GM18520 (cell line): ENCODE results near the gene HSPB9.

Experiments
- ATAC-seq: cut with Tn5 transposase; IDR thresholded peaks from one replicate; pipeline ENCODE4 v1.9.1; 2021; ENCODE audit not compliant: unreplicated experiment

HSPB9 gene, protein sequence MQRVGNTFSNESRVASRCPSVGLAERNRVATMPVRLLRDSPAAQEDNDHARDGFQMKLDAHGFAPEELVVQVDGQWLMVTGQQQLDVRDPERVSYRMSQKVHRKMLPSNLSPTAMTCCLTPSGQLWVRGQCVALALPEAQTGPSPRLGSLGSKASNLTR

DNA sequence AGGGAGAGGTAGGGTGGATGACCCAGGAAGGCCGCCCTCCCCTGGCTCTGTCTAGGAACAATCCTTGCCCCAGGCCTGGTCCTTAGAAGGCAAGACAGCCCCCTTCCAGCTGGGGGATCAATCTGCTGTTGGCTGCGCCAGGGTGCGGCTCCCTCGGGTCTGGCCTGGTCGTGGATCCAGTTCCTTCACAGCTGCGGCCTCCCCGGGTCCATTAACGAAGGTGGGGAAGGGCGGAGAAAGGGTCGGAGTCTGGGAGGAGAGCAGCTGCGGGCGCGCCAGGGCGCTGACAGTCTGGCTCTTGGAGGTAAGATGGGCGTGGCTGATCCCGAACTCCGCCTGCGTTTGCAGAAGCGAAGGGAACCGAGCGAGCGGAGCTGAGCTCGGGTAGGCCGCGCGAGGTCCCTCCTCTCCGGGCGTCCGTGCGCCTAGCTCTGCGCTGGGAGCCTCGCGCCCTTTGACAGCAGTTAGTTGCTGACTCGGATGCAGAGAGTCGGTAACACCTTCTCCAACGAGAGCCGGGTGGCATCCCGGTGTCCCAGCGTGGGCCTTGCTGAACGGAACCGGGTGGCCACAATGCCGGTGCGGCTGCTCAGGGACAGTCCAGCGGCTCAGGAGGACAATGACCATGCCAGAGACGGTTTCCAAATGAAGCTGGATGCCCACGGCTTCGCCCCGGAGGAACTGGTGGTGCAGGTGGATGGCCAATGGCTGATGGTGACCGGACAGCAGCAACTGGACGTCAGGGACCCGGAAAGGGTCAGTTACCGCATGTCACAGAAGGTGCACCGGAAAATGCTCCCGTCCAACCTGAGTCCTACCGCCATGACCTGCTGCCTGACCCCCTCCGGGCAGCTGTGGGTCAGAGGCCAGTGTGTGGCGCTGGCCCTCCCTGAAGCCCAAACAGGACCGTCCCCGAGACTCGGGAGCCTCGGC lies at the start of gene HSPB9:
HSPB9 (plus strand) TSS at position 434 of the 933 bp plus-strand sequence; CDS start at position 481, 47 bp downstream.
- no peak for ATAC-seq

GRCh38 chr17:42075789-42076188 lies 46.8 kb upstream of the HSPB9 start:
- ATAC-seq: no peak

DNA sequence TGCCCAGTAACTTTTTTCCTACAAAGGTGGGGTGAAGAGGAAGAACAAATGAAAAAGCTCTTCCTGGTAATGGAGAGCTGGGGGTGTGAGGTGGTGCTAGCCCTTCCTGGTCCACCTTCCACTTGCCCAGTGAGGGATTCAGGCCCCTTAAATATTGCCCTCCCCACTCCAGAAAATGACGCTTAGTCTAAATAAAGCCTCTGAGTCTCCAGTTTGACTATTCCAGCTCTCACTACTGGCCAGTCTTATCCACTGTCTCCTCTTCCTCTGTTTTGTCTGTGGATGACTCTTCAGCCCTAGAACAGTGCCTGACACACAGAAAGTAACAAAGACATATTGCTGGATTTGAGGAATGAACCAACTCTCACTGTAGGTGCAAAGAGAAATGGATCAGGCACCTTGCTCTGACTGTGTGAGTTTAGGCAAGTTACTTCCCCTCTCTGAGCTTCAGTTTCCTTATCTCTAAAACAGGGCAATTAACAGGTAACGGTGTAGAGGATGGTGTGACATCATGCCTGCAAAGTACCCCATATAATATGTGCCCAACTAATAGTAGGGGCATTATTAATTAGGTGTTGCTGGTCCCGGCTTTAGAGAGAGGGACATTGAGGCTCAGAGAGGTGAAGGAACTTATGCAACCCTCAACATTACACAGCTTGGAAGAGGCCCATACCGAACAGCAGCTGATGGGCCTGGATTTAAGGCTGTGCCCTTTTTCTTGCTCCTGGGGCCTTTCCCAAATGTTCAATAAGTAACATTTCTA lies 45.6 kb upstream of the HSPB9 start:
- no peak for ATAC-seq

DNA sequence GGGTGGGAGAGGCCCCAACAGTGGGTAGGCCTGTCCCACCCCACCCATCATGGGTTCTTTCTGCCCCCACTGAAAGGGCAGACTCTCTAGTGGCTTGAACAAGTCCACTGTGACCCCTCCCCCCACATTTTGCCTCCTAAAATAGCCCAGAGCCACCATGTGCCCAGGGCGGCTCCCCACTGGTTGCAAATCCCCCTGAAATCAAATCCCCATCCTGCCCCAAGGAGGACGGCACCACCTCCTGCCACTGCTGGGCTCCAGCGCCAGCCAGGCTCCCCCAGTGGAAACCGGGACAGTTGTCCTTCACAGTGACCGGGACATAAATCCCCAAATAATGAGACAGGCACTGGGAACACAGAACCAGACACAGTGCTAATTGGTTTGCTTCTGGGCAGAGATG lies 44.8 kb upstream of the HSPB9 start:
- no peak for ATAC-seq

DNA sequence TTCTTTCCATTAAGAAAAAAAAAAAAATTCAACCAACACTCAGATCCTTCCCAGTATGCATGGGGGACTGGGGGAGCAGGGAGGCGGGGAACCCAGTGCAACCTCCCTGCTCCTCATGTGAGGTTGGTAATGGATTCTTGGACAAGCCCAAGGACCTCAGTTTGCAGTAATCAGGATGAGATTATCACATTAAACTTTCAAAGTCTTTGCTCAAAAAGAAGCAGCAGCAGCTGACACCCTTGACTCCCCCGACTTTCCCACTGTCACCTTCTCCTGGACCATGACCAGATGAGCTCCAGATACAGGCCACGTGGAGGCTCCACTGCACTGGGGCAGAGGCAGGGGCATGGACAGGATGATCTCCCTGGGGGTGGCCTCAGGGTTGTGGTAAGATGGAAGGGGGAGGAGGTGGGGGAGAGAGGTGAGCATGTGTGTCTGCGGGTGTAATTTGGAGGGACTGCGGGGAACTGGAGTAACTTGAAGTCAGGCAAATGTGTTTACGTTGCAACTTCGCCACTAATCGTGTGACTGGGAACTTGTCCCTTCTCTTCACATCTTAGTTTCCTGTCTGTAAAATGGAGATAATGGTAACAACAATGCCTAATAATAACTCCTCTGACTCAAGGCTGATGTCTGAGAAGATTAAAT lies 44.1 kb upstream of the HSPB9 start:
- no peak for ATAC-seq

GRCh38 chr17:42079541-42079940 lies 43.1 kb upstream of the HSPB9 start:
- ATAC-seq: no peak

DNA sequence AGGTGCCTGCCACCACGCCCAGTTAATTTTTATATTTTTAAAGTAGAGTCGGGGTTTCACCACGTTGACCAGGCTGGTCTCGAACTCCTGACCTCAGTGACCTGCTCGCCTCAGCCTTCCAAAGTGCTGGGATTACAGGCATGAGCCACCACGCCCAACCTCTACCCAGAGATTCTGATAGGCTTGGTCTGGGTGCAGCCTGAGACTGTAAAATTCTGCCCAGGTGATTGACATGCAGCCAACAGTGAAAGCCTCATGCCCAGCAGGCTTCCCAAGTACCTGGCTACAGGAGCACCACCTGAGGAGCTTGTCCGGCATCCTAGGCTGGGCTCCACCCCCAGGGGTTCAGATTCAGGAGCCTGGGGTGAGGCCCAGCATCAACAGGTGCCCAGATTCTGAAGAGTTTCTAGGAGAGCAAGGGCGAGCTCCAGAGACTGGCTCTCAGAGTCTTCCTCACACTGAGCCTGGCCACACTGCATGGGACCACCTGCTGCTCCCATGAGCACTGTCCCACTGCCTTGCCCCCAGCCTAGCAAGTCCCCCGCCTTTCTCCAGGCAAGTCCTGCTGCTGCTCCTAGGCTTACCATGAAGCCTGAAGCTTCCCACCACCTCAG lies 41.0 kb upstream of the HSPB9 start:
- ATAC-seq: no peak

GRCh38 chr17:42087042-42087701 lies 35.4 kb upstream of the HSPB9 start:
- ATAC-seq: no peak

GRCh38 chr17:42087736-42088705 lies 34.6 kb upstream of the HSPB9 start:
- no peak for ATAC-seq

DNA sequence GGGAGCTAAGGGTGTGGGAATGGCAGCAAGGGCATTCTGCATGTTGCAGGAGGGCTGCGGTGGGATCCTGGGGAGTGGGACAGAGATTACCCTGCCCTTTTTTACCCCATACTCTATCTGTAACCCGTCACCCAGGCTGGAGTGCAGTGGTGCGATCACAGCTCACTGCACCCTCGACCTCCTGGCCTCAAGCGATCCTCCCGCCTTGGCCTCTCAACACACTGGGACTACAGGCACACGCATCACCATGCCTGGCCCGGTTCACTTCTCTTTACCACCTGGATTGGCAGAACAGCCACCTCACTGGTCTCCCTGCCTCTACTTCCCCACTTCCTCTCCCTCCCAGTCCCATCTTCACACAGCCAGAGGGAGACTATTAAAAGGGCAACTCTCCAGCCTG lies 33.9 kb upstream of the HSPB9 start:
- no peak for ATAC-seq

DNA sequence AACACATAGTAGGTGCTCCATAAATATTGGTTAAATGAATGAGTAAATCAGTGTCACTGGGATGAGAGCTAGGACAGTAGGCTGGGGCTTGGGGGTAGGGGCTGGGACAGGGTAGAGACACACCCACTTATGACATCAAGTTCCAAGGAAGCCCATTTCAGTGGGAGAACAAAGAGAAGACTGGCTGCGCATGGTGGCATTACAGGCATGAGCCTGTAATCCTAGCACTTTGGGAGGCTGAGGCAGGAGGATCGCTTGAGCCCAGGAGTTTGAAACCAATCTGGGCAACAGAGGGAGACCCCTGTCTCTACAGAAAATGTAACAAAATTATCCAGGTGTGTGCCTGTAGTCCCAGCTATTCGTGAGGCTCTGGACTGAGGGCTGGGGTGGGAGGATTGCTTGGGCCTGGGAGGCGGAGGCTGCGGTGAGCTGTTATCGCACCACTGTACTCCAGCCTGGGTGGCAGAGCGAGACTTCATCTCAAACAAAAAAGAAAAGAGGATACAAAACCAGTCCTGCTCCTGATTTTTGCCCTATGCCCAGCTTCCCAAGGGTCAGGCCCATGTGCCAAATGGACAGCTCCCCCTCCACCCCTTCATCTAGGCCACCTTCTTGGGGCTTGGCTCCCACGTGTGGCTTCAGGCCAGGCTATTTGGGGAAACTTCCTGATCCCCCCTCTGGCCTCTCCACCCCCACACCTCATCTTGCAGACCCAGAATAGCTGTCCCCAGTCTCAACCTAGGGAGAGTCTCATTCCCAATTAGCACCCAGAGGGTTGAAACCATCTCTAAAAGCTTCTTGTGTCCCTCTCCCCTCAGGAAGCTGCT lies 31.4 kb upstream of the HSPB9 start:
- no peak for ATAC-seq

- no peak for ATAC-seq
Observed at GRCh38 chr17:42092939-42093338, 29.7 kb upstream of the HSPB9 start.

GRCh38 chr17:42094375-42095069 lies 28.1 kb upstream of the HSPB9 start:
- no peak for ATAC-seq

- ATAC-seq: no peak
Observed at GRCh38 chr17:42096360-42097111, 26.1 kb upstream of the HSPB9 start.

GRCh38 chr17:42097691-42098631 lies 24.6 kb upstream of the HSPB9 start, which contains the start of gene ZNF385C:
Gene ZNF385C (minus strand): TSS chr17:42098473. CDS start chr17:42063056, 35,417 bp downstream.
- no peak for ATAC-seq
